ENCODE results near the gene SAXO2.

The SAXO2 gene

GRCh38 chr15:82262422-82263026 is at the start of gene SAXO2, which contains the start of gene EFL1:
Gene SAXO2 (plus strand): TSS chr15:82262818. CDS start chr15:82262880, 62 bp downstream.
Gene EFL1 (minus strand): TSS chr15:82262734. CDS start chr15:82261778, 956 bp downstream.
- TF ChIP-seq GATA3 (IDR thresholded peaks at IDR 0.05; ENCODE audit: low read depth, low read length) (no peak), GATA2 (IDR thresholded peaks at IDR 0.05; ENCODE audit: low read depth, low read length) (no peak)

- TF ChIP-seq GATA3 (IDR thresholded peaks at IDR 0.05; ENCODE audit: low read depth, low read length) (no peak), GATA2 (IDR thresholded peaks at IDR 0.05; ENCODE audit: low read depth, low read length) (no peak)
Observed at GRCh38 chr15:82228750-82229149, 33.9 kb upstream of the SAXO2 start.

- TF ChIP-seq GATA2 (IDR thresholded peaks at IDR 0.05; ENCODE audit: low read depth, low read length) (no peak), GATA3 (IDR thresholded peaks at IDR 0.05; ENCODE audit: low read depth, low read length) (no peak)
Observed at GRCh38 chr15:82231233-82231632, 31.4 kb upstream of the SAXO2 start.

GRCh38 chr15:82231842-82232241 is 30.8 kb upstream of the SAXO2 start:
- no peak for TF ChIP-seq GATA3 (IDR thresholded peaks at IDR 0.05; ENCODE audit: low read depth, low read length)
- no peak for TF ChIP-seq GATA2 (IDR thresholded peaks at IDR 0.05; ENCODE audit: low read depth, low read length)

- no peak for TF ChIP-seq GATA3 (IDR thresholded peaks at IDR 0.05; ENCODE audit: low read depth, low read length)
- TF ChIP-seq GATA2 (IDR thresholded peaks at IDR 0.05; ENCODE audit: low read depth, low read length): no peak
Observed at GRCh38 chr15:82239685-82240391, 22.8 kb upstream of the SAXO2 start.

- TF ChIP-seq GATA3 (IDR thresholded peaks at IDR 0.05; ENCODE audit: low read depth, low read length) (no peak), GATA2 (IDR thresholded peaks at IDR 0.05; ENCODE audit: low read depth, low read length) (no peak)
Observed at GRCh38 chr15:82263350-82263749, 732 bp downstream of the SAXO2 start.

- TF ChIP-seq GATA3 (IDR thresholded peaks at IDR 0.05; ENCODE audit: low read depth, low read length): no peak
- no peak for TF ChIP-seq GATA2 (IDR thresholded peaks at IDR 0.05; ENCODE audit: low read depth, low read length)
Observed at GRCh38 chr15:82272154-82272553, 9.5 kb downstream of the SAXO2 start.

- no peak for TF ChIP-seq GATA3 (IDR thresholded peaks at IDR 0.05; ENCODE audit: low read depth, low read length)
- TF ChIP-seq GATA2 (IDR thresholded peaks at IDR 0.05; ENCODE audit: low read depth, low read length): no peak
Observed at GRCh38 chr15:82275410-82275809, 12.8 kb downstream of the SAXO2 start.

GRCh38 chr15:82292271-82292670 is 29.7 kb downstream of the SAXO2 start:
- TF ChIP-seq GATA3 (IDR thresholded peaks at IDR 0.05; ENCODE audit: low read depth, low read length) (no peak), GATA2 (IDR thresholded peaks at IDR 0.05; ENCODE audit: low read depth, low read length) (no peak)

GRCh38 chr15:82294061-82294690 is 31.6 kb downstream of the SAXO2 start:
- TF ChIP-seq GATA3 (IDR thresholded peaks at IDR 0.05; ENCODE audit: low read depth, low read length): no peak
- no peak for TF ChIP-seq GATA2 (IDR thresholded peaks at IDR 0.05; ENCODE audit: low read depth, low read length)

- TF ChIP-seq GATA3 (IDR thresholded peaks at IDR 0.05; ENCODE audit: low read depth, low read length) (no peak), GATA2 (IDR thresholded peaks at IDR 0.05; ENCODE audit: low read depth, low read length) (no peak)
Observed at GRCh38 chr15:82297546-82297945, 34.9 kb downstream of the SAXO2 start.

- TF ChIP-seq GATA2 (IDR thresholded peaks at IDR 0.05; ENCODE audit: low read depth, low read length) (no peak), GATA3 (IDR thresholded peaks at IDR 0.05; ENCODE audit: low read depth, low read length) (no peak)
Observed at GRCh38 chr15:82298032-82298431, 35.4 kb downstream of the SAXO2 start.

- TF ChIP-seq GATA2 (IDR thresholded peaks at IDR 0.05; ENCODE audit: low read depth, low read length): no peak
- no peak for TF ChIP-seq GATA3 (IDR thresholded peaks at IDR 0.05; ENCODE audit: low read depth, low read length)
Observed at GRCh38 chr15:82298520-82298919, 35.9 kb downstream of the SAXO2 start.

GRCh38 chr15:82300883-82301282 is 38.3 kb downstream of the SAXO2 start:
- TF ChIP-seq GATA3 (IDR thresholded peaks at IDR 0.05; ENCODE audit: low read depth, low read length) (no peak), GATA2 (IDR thresholded peaks at IDR 0.05; ENCODE audit: low read depth, low read length) (no peak)

Measured in SH-SY5Y (cell line).